Germinal center (tissue), 1 donor: ENCODE results near the gene RIN3.

Experiments used
- DNase-seq: peaks from one replicate; pipeline ENCODE4 v3.0.0; 2012; ENCODE audit warnings: mixed read lengths, low spot score

Gene RIN3

GRCh38 chr14:92555465-92556111, 42.0 kb downstream of the RIN3 start:
- no peak for DNase-seq

- DNase-seq, result no peak
Observed at GRCh38 chr14:92556255-92556741, 42.7 kb downstream of the RIN3 start.

GRCh38 chr14:92556863-92557543, 43.4 kb downstream of the RIN3 start:
- no peak for DNase-seq

GRCh38 chr14:92557544-92557912, 43.9 kb downstream of the RIN3 start:
- no peak for DNase-seq

GRCh38 chr14:92558319-92558718, 44.7 kb downstream of the RIN3 start:
- DNase-seq, result no peak

GRCh38 chr14:92559486-92559885, 45.9 kb downstream of the RIN3 start:
- no peak for DNase-seq

- DNase-seq, result no peak
Observed at GRCh38 chr14:92560106-92560865, 46.7 kb downstream of the RIN3 start.

- no peak for DNase-seq
Observed at GRCh38 chr14:92561906-92562479, 48.4 kb downstream of the RIN3 start.

GRCh38 chr14:92563359-92563758, 49.8 kb downstream of the RIN3 start:
- DNase-seq, result no peak

GRCh38 chr14:92563765-92564285, 50.2 kb downstream of the RIN3 start:
- no peak for DNase-seq

GRCh38 chr14:92564344-92565039, 50.9 kb downstream of the RIN3 start:
- DNase-seq, result no peak

GRCh38 chr14:92565040-92565717, 51.6 kb downstream of the RIN3 start:
- no peak for DNase-seq

- no peak for DNase-seq
Observed at GRCh38 chr14:92565718-92566115, 52.1 kb downstream of the RIN3 start.

- DNase-seq, result no peak
Observed at GRCh38 chr14:92567173-92567725, 53.7 kb downstream of the RIN3 start.

- peak; percentile 42 for DNase-seq
Observed at GRCh38 chr14:92568621-92569479, 55.3 kb downstream of the RIN3 start.

GRCh38 chr14:92570674-92571262, 57.2 kb downstream of the RIN3 start:
- DNase-seq, result no peak

- no peak for DNase-seq
Observed at GRCh38 chr14:92572050-92572449, 58.5 kb downstream of the RIN3 start.

GRCh38 chr14:92573761-92574498, 60.3 kb downstream of the RIN3 start:
- no peak for DNase-seq
